Activated CD4-positive, alpha-beta T cell treated with anti-CD3 and anti-CD28 coated beads for 4 hours (primary cell): ENCODE results near the gene RARRES2.
"Not testable (repeated sequence)": the region's sequence is repeated elsewhere in the genome, so short reads cannot be mapped to it uniquely, and the experiment has no call there.

Source experiments
- DNase-seq, 2 donors: peaks; one replicate each; pipeline ENCODE4 v3.0.0-alpha.2; 2020

Gene RARRES2

DNA sequence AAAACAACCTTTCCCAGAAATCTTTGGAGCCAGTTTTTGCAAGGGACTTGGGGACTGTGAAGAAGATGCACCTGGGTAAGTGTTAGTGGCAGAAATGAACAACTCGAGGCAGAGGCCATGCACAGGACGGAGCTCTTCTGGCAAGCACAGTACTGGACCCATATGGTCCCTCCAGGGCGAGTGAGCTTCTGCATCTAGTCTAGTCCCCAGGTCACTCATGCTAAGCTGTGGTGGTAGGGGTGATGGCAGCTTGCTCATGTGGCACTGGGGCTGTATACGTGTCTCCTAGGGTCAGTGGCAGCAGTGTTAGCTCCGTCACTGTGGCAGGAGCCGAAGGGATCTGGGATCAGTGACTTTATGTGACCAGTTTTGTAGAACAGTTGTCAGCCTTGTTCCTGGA, 27.6 kb downstream of the RARRES2 start:
- no peak for DNase-seq

DNA sequence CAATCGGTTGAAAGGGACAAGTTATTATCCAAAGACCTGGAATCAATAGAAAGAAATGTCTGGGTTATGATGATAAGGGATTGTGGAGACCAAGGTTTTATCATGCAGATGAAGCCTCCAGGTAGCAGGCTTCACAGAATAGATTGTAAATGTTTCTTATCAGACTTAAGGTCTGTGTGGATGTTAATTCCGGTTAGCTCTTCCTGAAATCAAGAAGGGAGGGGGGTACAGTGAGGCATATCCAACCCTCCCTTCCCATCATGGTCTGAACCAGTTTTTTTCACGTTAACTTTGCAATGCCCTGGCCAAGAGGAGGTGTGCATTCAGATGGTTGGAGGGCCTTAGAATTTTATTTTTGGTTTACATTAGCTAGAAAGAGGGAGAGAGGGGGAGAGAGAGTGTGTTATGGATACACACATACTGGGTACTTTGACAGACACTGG, 28.0 kb downstream of the RARRES2 start:
- DNase-seq = no peak

DNA sequence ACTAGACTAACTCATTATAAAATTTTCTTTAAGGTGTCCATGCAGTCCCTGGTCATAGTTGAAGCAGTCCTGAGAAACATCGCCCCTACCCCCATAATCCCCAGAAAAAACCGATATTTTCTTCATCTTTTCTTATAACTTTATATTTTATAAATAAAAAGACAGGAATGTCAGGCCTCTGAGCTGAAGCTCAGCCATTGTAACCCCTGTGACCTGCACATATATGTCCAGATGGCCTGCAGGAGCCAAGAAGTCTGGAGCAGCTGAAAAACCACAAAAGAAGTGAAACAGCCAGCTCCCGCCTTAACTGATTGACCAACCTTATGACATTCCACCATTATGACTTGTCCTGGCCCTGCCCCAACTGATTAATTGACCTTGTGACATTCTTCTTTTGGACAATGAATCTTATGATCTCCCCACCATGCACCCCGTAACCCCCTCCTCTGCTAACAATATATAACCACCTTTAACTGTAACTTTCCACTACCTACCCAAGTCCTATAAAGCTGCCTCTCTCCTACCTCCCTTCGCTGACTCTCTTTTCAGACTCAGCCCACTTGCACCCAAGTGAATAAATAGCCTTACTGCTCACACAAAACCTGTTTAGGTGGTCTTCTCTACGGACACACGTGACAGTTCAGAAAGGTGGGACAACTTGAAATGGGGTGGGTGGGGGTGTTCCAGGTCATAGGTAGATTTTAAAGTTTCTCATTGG, 28.6 kb downstream of the RARRES2 start:
- not testable (repeated sequence) for DNase-seq

DNA sequence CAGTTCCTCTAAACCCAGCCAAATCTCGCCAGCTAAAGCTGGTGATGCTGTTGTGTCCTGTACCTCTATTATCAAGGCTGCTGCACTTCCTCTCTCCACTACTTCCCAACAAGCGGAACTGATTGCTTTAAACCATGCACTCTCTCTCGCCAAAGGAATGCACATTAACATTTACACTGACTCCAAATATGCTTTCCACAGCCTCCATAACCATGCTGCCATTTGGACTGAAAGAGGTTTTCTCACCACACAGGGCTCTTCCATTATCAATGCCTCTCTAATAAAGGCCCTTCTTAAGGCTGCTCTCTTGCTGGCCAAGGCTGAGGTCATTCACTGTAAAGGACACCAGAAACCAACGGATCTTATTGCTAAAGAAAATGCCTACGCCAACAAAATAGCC, 29.7 kb downstream of the RARRES2 start:
- no peak for DNase-seq

DNA sequence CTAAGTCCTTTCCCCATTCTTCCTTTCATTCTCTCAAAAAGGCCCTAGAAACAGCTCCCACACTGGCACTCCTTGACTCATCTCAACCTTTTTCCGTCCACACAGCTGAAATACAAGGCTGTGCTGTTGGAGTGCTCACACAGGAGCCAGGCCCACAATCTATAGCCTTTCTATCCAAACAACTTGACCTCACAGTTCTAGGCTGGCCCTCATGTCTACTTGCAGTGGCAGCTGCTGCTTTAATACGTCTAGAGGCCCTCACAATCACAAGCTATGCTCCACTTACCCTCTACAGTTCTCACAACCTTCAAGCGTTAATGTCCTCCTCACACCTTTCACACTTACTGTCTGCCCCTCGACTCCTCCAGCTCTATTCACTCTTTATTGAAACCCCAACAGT, 30.3 kb downstream of the RARRES2 start:
- DNase-seq = no peak

DNA sequence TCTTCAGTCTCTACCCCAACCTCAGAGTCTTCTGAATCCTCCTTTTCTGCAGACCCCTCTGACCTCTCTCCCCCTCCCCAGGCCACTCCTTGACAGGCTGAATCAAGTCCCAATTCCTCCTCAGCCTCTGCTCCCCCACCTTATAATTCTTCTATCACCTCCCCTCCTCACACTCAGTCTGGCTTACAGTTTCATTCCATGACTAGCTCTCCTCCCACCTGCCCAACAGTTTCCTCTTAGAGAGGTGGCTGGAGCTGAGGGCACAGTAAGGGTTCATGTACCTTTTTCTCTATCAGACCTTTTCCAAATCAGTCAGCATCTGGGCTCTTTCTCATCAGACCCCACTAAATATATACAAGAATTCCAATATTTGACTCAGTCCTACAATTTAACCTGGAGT, 32.9 kb downstream of the RARRES2 start:
- DNase-seq = no peak

DNA sequence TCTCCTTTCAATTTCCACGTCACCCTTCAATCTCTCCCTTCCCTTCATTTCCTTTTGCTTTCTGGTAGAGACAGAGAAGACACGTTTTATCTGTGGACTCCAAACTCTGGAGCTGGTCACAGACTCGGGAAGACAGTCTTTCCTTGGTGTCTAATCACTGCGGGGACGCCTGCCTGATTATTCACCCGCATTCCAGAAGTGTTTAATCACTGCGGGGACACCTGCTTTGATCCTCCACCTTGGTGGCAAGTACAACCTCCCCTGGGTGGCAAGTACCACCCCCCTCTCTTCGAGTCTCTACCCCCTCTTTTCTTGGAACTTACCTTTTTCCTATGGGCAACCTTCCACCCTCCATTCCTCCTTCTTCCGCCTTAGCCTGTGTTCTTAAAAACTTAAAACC, 33.5 kb downstream of the RARRES2 start:
- DNase-seq = no peak

DNA sequence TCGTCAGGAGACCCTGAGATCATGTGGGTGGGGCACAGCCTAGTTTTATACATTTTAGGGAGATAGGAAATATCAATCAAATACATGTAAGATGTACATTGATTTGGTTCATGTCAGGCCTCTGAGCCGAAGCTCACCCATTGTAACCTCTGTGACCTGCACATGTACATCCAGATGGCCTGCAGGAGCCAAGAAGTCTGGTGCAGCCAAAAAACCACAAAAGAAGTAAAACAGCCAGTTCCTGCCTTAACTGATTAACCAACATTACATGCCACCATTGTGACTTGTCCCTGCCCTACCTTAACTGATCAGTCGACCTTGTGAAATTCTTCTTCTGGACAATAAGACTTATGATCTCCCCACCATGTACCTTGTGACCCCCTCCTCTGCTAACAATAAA, 34.3 kb downstream of the RARRES2 start:
- no peak for DNase-seq

DNA sequence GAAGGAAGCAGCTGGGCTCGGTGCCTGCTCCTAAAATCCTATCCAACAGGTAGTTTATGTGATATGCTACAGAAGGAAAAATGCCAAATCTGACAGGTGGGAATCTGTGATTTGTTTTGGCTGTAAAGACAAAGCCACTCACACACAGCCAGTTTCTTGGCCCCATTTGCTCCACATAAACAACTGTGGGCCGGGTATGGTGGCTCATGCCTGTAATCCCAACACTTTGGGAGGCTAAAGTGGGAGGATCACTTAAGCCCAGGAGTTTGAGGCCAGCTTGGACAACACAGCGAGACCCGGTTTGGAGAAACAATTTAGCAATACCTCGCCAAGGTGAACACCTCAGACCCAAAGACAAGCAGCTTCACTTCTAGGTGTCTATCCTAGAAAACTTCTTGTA, 35.1 kb downstream of the RARRES2 start:
- DNase-seq = not testable (repeated sequence)

DNA sequence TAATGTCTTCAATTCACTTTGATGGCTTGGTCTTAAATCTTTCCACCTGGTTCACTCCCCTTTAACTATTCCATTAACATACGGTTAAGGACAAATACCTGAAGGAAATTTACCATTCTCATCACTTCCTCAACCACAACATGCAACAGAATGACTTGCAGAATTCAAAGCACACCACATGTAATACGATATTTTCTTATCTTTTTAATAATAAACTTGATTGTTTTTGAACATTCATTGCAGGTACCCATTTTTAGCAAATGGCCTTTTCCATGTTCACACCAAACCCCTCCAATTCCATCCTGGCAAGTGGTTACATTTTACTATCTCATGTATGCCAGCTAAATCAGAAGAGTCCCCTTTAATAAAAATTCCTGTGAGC, 35.5 kb downstream of the RARRES2 start:
- not testable (repeated sequence) for DNase-seq

DNA sequence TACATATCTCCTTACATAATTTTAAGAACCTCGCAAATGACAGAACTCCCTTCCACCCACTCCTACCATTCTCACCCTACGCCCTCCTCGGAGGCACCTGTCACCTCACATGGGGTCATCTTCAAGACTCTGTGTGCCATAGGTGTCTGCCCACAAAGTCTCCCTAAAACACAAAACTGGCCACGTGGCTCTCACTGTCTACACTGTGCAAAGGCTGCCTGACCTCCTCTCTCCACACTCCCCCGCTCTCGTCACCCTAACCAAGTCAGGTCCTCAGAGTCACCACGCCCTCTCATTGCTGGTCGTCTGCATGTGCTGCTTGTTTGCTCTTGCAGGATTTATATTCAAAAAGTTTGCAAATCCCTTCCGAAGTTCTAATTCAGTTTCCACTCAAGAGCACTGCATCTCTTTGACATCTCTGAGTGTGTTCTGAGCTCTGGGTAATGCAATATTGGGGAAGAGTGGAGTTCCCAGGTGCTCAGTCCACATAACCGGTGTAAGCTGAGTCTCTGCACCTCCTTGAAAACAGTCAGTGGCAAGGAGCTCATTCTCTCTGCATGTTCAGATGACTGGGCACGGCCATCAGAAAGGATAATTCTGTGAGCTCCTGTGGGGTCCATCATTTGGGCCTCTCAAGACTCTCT, 36.0 kb downstream of the RARRES2 start:
- DNase-seq = not testable (repeated sequence)

DNA sequence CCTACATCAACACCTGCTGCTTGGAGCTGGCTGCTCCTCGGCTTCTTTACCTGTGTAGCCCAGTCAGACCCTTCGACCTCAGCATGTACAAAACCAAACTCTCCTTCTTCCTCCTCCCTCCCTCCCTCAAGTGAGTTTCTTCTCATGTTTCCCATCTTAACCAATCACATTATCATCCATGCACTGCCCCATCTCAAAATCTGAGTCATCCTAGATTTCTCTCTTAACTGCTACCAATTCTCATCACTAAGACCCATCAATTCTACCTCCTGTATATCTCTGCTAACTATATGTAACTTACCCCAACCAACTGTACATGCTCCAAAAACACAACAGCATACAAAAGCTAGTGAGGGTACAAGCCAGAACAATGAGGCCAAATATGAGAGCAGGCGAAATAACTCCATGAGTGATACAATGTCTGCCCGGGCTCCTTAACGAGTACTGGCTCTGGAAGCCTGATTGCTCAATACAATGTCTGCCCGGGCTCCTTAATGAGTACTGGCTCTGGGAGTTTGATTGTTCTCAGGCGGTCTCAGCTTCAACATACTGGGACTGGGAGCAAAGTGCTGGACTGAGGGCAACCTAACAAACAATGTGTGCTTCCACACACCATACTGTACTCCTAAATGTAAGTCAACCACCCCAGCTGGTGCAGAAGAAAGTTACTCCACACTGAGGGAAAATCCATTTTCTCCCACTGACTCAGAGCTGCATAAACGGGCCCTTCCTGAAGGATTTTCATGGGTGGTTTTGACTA, 36.8 kb downstream of the RARRES2 start:
- not testable (repeated sequence) for DNase-seq

DNA sequence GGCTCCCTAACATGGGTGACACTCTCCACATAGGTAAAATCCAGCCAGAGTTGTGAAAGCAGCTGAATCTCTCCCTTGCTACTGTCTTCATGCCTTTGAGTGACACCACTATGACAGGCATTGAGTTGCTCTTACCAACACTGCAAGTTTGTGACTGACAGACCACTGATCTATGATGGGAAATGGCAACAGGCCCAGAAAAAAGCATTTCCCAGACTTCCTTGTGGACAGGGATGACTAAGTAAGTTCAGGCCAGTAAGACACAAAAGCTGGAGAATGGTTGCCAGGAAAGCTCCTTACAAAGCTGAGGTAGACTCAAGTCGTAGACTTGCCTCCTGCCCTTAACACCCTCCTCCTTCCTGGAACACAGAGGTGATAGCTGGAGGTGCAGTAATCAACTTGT, 38.5 kb downstream of the RARRES2 start:
- DNase-seq = not testable (repeated sequence)

DNA sequence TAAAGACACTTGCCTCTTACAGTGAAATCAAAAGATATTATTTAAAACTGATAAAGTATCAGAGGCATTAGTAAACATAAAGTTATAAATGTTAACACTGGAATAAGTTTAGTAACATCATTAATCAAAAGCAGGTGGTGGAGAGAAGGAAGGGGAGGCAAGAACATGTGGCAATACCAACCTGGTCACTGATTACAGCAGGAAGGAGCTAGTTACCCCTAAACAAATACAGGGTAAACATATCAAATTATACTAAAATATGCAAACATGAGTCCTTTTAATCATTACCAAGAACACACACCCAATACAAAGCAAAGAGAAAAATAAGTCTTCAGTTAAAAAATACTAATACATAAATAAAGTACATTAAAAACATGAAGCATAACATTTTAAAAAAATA, 43.5 kb downstream of the RARRES2 start:
- DNase-seq = not testable (repeated sequence)

DNA sequence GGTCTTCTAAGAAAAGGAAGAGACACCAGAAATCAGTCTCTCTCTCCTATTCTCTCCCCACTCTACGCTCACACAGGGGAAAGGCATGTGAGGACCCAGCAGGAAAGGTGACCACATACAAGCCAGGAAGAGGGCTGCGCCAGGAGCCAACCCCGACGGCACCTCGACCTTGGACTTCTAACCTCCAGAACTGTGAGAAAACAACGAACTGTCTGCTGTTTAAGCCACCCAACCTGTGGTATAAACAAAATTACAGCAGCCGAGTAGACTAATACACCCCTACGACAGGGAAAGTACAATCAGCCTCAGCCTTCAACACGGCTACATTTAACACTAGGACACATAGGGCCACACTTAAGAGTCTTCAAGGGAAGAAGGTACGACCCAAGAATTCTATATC, 44.6 kb downstream of the RARRES2 start:
- not testable (repeated sequence) for DNase-seq

DNA sequence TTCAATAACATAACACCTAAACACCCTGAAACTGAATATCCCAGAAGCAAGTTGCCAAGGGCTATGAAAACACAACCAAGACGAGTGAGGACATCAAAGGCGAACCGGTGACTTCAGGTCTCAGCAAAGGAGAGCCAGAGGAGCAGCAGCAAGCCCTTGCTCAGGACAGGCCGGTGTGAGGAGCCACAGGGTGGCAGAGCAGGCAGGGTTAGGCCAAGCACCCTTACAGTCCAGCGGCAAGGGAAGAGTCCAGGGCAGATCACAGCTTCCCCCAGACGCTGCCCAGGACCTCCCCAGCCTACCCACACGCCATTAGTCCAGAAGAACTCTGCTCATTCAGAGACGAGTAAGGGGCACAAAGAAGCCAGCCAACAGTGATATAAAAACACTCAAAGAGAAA, 45.8 kb downstream of the RARRES2 start:
- not testable (repeated sequence) for DNase-seq

DNA sequence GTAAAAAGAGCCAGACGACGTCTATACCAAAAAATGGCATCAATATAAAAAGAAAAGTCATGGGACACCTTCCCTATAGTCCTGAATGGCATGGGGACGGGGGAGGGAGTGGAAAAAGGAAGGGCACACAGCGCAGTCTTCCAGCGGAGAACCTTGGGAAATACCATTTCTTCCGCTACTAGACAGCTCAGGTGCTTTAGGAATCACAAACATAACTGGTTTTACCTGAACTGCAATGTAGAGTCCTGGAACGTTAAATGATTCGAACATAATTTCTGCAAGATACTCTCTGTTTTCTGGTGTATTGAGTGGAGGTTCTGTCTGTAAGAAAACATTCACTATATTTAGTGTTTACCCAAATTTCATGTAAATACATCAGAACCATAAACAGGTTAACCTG, 46.4 kb downstream of the RARRES2 start:
- not testable (repeated sequence) for DNase-seq

DNA sequence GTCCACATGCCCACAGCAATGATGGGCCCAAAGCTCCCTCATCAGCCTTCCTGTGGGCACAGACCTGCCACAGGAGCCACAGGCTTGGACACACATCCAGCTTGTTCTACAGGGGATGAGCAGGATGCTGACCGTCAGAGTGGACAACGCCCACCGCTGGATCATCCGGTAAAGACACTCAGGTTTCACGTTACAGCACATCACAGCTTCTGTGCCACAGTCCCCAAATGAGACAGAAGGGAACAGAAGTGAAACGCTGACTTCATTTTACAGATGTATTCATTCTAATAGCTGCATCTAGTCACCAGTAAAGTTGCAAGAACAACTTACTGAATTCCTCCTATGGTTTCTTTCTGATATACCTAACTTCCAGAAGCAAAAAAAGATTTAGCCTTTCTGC, 51.1 kb downstream of the RARRES2 start:
- DNase-seq = not testable (repeated sequence)

DNA sequence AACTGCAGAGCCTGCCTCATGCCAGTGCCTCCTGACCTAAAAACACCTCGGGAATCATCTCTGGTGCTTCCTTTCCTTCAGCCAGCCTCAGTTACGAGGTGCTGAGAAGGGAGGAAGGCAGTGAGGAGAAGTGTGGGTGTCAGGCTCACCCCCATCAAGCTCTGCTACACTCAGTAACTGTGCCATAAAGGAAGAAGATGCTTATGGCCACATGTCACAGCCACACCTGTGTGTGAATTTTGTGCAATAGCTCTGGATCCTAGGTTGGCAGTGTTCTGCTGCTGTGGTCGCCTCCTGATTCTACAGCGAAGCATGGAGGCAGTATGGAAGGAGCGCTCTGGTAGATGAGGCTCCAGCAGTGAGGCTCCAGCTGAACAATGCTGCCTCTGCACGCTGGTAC, 52.6 kb downstream of the RARRES2 start:
- DNase-seq = not testable (repeated sequence)
